ENCODE results near the gene SLC30A9.

DNA sequence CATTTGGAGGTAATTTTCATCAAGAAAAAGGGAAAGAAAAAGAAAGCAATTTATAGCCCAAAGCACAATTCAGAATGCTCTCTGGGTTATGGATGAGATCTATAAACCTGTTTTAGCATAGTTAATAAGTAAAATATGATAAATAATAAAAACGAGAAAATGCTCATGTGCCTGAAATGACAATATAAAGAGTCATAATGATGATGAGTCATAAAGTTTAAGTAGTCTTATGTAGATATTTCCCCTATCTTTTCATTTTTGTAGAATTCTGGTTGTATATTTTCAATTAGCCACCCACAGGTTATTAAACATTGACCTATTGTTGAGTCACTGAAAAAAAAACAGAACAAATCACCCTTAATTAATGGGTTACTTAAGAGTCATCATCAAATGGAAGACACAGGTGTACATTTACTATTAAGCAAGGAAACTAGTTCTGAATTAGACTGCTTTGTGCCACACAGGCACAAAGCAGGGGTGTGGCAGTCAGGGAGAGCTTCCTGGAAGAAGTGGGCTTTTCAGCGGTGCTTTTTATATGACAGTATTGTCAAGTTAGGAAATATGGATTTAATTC is 132.8 kb downstream of the SLC30A9 start:
- TF ChIP-seq, protein P1, sequence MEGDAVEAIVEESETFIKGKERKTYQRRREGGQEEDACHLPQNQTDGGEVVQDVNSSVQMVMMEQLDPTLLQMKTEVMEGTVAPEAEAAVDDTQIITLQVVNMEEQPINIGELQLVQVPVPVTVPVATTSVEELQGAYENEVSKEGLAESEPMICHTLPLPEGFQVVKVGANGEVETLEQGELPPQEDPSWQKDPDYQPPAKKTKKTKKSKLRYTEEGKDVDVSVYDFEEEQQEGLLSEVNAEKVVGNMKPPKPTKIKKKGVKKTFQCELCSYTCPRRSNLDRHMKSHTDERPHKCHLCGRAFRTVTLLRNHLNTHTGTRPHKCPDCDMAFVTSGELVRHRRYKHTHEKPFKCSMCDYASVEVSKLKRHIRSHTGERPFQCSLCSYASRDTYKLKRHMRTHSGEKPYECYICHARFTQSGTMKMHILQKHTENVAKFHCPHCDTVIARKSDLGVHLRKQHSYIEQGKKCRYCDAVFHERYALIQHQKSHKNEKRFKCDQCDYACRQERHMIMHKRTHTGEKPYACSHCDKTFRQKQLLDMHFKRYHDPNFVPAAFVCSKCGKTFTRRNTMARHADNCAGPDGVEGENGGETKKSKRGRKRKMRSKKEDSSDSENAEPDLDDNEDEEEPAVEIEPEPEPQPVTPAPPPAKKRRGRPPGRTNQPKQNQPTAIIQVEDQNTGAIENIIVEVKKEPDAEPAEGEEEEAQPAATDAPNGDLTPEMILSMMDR (IDR thresholded peaks at IDR 0.05), result no peak
- TF ChIP-seq RFX5 (IDR thresholded peaks at IDR 0.05), result no peak
- TF ChIP-seq ESRRA (IDR thresholded peaks at IDR 0.05; ENCODE audit: borderline replicate concordance, low read length), result no peak
- no peak for TF ChIP-seq ZC3H11A (IDR thresholded peaks at IDR 0.05)
- no peak for TF ChIP-seq POLR2A (IDR thresholded peaks at IDR 0.05; ENCODE audit: low read length)
- no peak for TF ChIP-seq MYC (IDR thresholded peaks at IDR 0.05; ENCODE audit: borderline replicate concordance, low read length)
- no peak for TF ChIP-seq EP300 (IDR thresholded peaks at IDR 0.05)
- TF ChIP-seq JUNB (IDR thresholded peaks at IDR 0.05), result no peak
- TF ChIP-seq HOXB13 (CRISPR knock-in tag; IDR thresholded peaks at IDR 0.05; ENCODE audit: low read depth), result no peak
- TF ChIP-seq PHF8 (IDR thresholded peaks at IDR 0.05; ENCODE audit: borderline replicate concordance, low read depth), result no peak
